HG03565 (cell line): ENCODE results near the gene RPL39L.
"Not testable (repeated sequence)": the region's sequence is repeated elsewhere in the genome, so short reads cannot be mapped to it uniquely, and the experiment has no call there.

ENCODE experiments used
- ATAC-seq: cut with Tn5 transposase; IDR thresholded peaks from one replicate; pipeline ENCODE4 v1.9.1; 2021; ENCODE audit warnings: mild to moderate bottlenecking, moderate library complexity; ENCODE audit not compliant: unreplicated experiment

RPL39L gene

GRCh38 chr3:187145149-187145895, 6.0 kb upstream of the RPL39L start:
- ATAC-seq = no peak

GRCh38 chr3:187139895-187140253, 578 bp upstream of the RPL39L start:
- ATAC-seq = no peak

GRCh38 chr3:187136936-187137335, 2.4 kb downstream of the RPL39L start:
- ATAC-seq = no peak

GRCh38 chr3:187136337-187136736, 3.0 kb downstream of the RPL39L start:
- no peak for ATAC-seq

GRCh38 chr3:187135172-187135690, 4.1 kb downstream of the RPL39L start:
- not testable (repeated sequence) for ATAC-seq

- ATAC-seq = not testable (repeated sequence)
Observed at GRCh38 chr3:187133181-187133580, 6.1 kb downstream of the RPL39L start.

- no peak for ATAC-seq
Observed at GRCh38 chr3:187132666-187133065, 6.6 kb downstream of the RPL39L start.

GRCh38 chr3:187131981-187132380, 7.3 kb downstream of the RPL39L start:
- ATAC-seq = no peak

GRCh38 chr3:187130346-187131066, 8.8 kb downstream of the RPL39L start:
- peak; percentile 77 for ATAC-seq

GRCh38 chr3:187125319-187126031, 13.8 kb downstream of the RPL39L start:
- ATAC-seq = peak; percentile 91

- ATAC-seq = no peak
Observed at GRCh38 chr3:187122261-187122660, 17.0 kb downstream of the RPL39L start.

- ATAC-seq = no peak
Observed at GRCh38 chr3:187120326-187120725, 19.0 kb downstream of the RPL39L start.

GRCh38 chr3:187114511-187114910, 24.8 kb downstream of the RPL39L start:
- no peak for ATAC-seq

- no peak for ATAC-seq
Observed at GRCh38 chr3:187112934-187113793, 26.1 kb downstream of the RPL39L start.

- ATAC-seq = no peak
Observed at GRCh38 chr3:187110156-187110555, 29.1 kb downstream of the RPL39L start.

GRCh38 chr3:187107989-187108388, 31.3 kb downstream of the RPL39L start:
- ATAC-seq = no peak

GRCh38 chr3:187105700-187106099, 33.6 kb downstream of the RPL39L start:
- no peak for ATAC-seq

GRCh38 chr3:187104933-187105332, 34.4 kb downstream of the RPL39L start:
- ATAC-seq = no peak

GRCh38 chr3:187104342-187104741, 35.0 kb downstream of the RPL39L start:
- no peak for ATAC-seq

- ATAC-seq = no peak
Observed at GRCh38 chr3:187103251-187103650, 36.0 kb downstream of the RPL39L start.
